Transverse colon (tissue), 4 donors: Measurements from ENCODE around the gene USP16.

Experiments used
- CTCF ChIP-seq, 5 experiments: fragments of 200-600 bp in 3 of 5; fragments of 450-650 bp in 2 of 5; sonication (generic) in 3 of 5; IDR thresholded peaks; 1 replicate in 2 of 5; 2 replicates in 3 of 5; pipeline ENCODE4 v1.5.1; 2016 to 2017; ENCODE audit warnings: antibody characterized with exemption in 5 of 5, inconsistent platforms in 3 of 5, mild to moderate bottlenecking in 2 of 5, moderate library complexity in 1 of 5
- EP300 ChIP-seq: sonication (generic); formaldehyde crosslinking; IDR thresholded peaks from one replicate; pipeline ENCODE4 v1.6.1; 2017; ENCODE audit warnings: antibody characterized with exemption, low read depth
- POLR2A ChIP-seq: fragments of 450-650 bp; IDR thresholded peaks from one replicate; pipeline ENCODE4 v1.6.1; 2016; ENCODE audit warnings: antibody characterized with exemption, mild to moderate bottlenecking, moderate library complexity
- POLR2AphosphoS5 ChIP-seq, 3 donors: sonication (generic); formaldehyde crosslinking; IDR thresholded peaks; one replicate each; pipeline ENCODE4 v1.6.1; 2016; ENCODE audit warnings: antibody characterized with exemption in 3 of 3

GRCh38 chr21:29056005-29056404 lies 31.5 kb downstream of the USP16 start:
- no peak for TF ChIP-seq CTCF (IDR thresholded peaks at IDR 0.05)
- TF ChIP-seq EP300, result no peak
- TF ChIP-seq POLR2AphosphoS5 (IDR thresholded peaks at IDR 0.05), result peak in 1 of 3 donors; percentile 8
- no peak for TF ChIP-seq POLR2A
